GM06990 (cell line): ENCODE data around the gene ITFG1.

Experiments
- DNase-seq: peaks from one replicate; pipeline ENCODE4 v3.0.0-alpha.2; 2011; ENCODE audit not compliant: insufficient read length; ENCODE audit errors: extremely low read depth
- H3K27me3 ChIP-seq: replicated peaks from 2 replicates; pipeline ENCODE4 v1.6.0; 2011; ENCODE audit warnings: low read length; ENCODE audit not compliant: control insufficient read depth, insufficient read depth
- H3K36me3 ChIP-seq: 2 replicates; pipeline ENCODE4 v1.5.1; 2011; ENCODE audit warnings: low read length; ENCODE audit not compliant: control insufficient read depth, insufficient read depth
- H3K4me3 ChIP-seq: replicated peaks from 2 replicates; pipeline ENCODE4 v1.5.1; 2011; ENCODE audit warnings: low read depth, mild to moderate bottlenecking, control low read depth, low read length
- TF ChIP-seq, protein P1 (sequence below): IDR thresholded peaks from 2 replicates; pipeline ENCODE4 v1.5.1; 2011; ENCODE audit warnings: low read length, control low read depth, mild to moderate bottlenecking, inconsistent platforms; ENCODE audit not compliant: insufficient read depth, poor library complexity, severe bottlenecking

Gene ITFG1

DNA sequence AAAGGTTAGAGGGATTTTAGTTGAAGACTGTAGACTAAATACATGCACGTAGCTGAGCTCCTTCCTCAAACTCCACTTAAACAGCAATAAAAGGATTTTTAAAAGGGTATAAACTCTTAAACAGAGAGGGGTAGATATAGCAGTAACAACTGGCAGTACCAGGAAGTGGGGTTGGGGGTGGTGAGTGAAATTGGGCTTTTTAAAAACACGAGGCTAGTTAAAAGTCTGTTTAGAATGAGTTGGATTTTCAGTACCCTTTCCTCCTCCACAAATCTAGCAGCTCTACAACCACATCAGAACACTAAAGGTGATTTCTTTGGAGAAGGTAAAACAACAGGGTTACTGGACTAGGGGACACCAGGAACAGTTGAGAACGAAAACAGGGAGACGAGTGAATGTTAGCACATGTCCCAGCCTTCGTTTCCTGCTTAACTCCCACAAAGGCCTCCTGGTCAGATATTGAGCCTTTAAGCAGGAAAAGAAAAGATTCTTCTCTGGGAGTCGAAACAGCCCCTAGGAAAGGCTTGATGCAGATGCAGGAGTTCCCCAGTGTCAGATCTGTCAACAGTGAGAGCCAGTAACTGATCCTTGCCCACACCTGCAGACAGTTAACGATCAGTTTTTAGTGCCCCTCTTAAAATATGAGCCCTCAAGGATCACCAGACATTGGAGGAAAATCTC is 331.0 kb downstream of the ITFG1 start:
- H3K4me3 ChIP-seq: no peak overlapping the region
- TF ChIP-seq, protein P1, sequence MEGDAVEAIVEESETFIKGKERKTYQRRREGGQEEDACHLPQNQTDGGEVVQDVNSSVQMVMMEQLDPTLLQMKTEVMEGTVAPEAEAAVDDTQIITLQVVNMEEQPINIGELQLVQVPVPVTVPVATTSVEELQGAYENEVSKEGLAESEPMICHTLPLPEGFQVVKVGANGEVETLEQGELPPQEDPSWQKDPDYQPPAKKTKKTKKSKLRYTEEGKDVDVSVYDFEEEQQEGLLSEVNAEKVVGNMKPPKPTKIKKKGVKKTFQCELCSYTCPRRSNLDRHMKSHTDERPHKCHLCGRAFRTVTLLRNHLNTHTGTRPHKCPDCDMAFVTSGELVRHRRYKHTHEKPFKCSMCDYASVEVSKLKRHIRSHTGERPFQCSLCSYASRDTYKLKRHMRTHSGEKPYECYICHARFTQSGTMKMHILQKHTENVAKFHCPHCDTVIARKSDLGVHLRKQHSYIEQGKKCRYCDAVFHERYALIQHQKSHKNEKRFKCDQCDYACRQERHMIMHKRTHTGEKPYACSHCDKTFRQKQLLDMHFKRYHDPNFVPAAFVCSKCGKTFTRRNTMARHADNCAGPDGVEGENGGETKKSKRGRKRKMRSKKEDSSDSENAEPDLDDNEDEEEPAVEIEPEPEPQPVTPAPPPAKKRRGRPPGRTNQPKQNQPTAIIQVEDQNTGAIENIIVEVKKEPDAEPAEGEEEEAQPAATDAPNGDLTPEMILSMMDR: no peak
- DNase-seq: no peak
- H3K36me3 ChIP-seq: peaks cover 2% of the 10 kb centered on the region; the same call in 1 of the 2 replicates
- no peaks in the 10 kb centered on the region for H3K27me3 ChIP-seq

DNA sequence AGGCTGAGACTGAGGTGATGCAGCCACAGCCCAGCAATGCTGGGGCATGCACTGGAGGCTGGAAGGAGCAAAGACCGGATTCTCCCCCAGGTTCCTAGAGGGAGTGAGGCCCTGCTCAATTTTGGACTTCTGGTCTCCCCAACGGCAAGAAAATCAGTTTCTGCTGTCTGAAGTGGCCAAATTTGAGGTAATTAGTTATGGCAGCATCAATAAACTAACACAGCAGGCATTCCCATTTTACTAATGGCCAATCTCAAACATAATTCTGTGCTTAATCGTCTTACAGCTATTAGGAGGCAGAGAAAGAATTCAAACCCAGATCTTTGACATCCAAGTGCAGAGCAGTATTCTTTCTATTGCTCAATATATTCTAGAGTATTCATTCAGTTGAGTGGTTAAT is 333.3 kb downstream of the ITFG1 start:
- TF ChIP-seq, protein P1: no peak
- no peaks in the 10 kb centered on the region for H3K27me3 ChIP-seq
- H3K4me3 ChIP-seq: no peak overlapping the region
- peaks cover 2% of the 10 kb centered on the region; the same call in 1 of the 2 replicates for H3K36me3 ChIP-seq
- no peak for DNase-seq

DNA sequence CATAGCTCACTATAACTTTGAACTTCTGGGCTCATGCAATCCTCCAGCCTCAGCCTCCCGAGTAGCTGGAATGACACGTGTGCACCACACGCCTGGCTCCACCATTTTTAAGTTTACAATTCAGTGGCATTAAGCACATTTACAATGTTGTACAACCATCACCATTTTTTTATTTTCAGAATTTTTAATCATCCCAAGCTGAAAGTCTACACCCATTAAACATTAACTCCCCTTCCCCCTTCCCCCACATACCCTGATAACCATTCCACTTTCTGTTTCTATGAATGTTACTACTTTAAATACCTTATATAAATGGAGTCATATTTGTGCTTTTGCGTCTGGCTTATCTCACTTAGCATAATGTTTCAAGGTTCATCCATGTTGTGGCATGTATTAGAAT is 335.1 kb downstream of the ITFG1 start:
- TF ChIP-seq, protein P1: no peak
- H3K36me3 ChIP-seq: peaks cover 2% of the 10 kb centered on the region; the same call in 1 of the 2 replicates
- no peak overlapping the region for H3K4me3 ChIP-seq
- no peaks in the 10 kb centered on the region for H3K27me3 ChIP-seq
- DNase-seq: no peak

DNA sequence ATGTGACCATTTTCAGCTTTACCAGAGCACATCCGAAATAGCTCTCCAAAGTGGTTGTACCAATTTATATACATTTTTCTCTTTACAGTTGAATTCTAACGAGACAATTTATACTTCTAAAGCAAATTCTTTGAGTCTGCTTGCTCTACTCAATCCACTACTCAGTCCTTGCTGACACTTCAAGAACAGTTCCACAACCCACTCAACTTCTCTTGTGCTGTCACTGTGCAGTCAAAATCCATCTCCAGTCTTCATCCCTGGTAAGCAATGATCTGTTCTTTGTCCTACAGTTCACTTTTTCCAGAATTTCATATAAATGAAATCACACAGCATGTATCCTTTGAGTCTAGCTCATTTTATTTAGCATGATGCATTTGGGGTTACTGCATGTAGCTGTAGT is 347.7 kb downstream of the ITFG1 start:
- Histone ChIP-seq H3K36me3 (peaks cover under 1% of the 10 kb centered on the region), H3K4me3 (no peak overlapping the region), H3K27me3 (no peaks in the 10 kb centered on the region)
- DNase-seq: no peak
- TF ChIP-seq, protein P1: no peak

DNA sequence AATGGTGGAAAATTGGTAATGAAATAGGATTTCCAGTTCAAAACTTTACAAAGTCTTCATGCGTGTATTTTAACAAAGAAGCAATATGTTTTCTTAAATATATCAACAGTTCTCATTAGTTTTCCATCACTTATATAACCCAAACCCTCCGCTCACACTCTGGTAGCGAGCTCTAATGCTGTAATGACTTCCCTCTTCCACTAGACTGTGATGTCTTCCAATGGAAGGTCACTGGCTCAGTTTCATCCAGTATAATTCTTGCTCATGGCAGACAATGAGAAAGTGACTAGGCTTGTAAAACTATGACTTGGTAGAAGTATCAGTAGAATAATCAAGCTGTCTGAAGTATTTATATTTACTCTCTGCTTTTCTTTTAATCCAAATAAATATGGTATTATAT is 349.9 kb downstream of the ITFG1 start:
- Histone ChIP-seq H3K27me3 (no peaks in the 10 kb centered on the region), H3K4me3 (no peak overlapping the region), H3K36me3 (no peaks in the 10 kb centered on the region; the same call in none of the 2 replicates)
- TF ChIP-seq, protein P1: no peak
- DNase-seq: no peak
